Ascending aorta (tissue), 2 donors: ENCODE results near the gene IQCN. TPM values are rescaled to one million over a fixed set of nuclear protein-coding genes. Genes with fewer than 3 reads are reported as not detected.

Experiments used
- DNase-seq, 2 donors: peaks; one replicate each; pipeline ENCODE4 v3.0.0-alpha.2; 2019; ENCODE audit warnings: low spot score in 2 of 2
- H3K27ac ChIP-seq, 2 donors: fragments of 200-600 bp; sonication (generic); one replicate each; pipeline ENCODE4 v1.5.1; 2016 to 2017; ENCODE audit warnings: mild to moderate bottlenecking in 1 of 2
- H3K27me3 ChIP-seq: fragments of 200-600 bp; sonication (generic); one replicate; pipeline ENCODE4 v1.5.1; 2017
- H3K36me3 ChIP-seq, 2 donors: fragments of 200-600 bp; sonication (generic); one replicate each; pipeline ENCODE4 v1.5.1; 2016
- H3K4me1 ChIP-seq, 2 donors: fragments of 200-600 bp; sonication (generic); one replicate each; pipeline ENCODE4 v1.5.1; 2016 to 2017; ENCODE audit warnings: mild to moderate bottlenecking in 1 of 2
- H3K4me3 ChIP-seq, 2 donors: fragments of 200-600 bp; sonication (generic); one replicate each; pipeline ENCODE4 v1.5.1; 2016 to 2017; ENCODE audit warnings: mild to moderate bottlenecking in 1 of 2
- H3K9me3 ChIP-seq, 2 donors: fragments of 200-600 bp; sonication (generic); one replicate each; pipeline ENCODE4 v1.5.1; 2016
- intact Hi-C: fragments of 100-400 bp; cut with DNase I; formaldehyde crosslinking; loops from one replicate; pipeline ENCODE4 v1.15.1; 2023
- total RNA-seq: library from RNA; depleted of rRNA; stranded (reverse); fragments of >200 nt; gene quantifications from one replicate; pipeline ENCODE4 v1.1.0, GENCODE V29; 2016
- TF ChIP-seq, protein P1 (sequence below), 3 experiments: fragments of 200-600 bp in 2 of 3; fragments of 450-650 bp in 1 of 3; sonication (generic) in 2 of 3; IDR thresholded peaks; one replicate each; pipeline ENCODE4 v1.5.1; 2016 to 2019; ENCODE audit warnings: antibody characterized with exemption in 3 of 3, mild to moderate bottlenecking in 1 of 3, moderate library complexity in 1 of 3

IQCN gene
- total RNA-seq, 1 donor from 2014 or later, result 51.2 TPM

DNA sequence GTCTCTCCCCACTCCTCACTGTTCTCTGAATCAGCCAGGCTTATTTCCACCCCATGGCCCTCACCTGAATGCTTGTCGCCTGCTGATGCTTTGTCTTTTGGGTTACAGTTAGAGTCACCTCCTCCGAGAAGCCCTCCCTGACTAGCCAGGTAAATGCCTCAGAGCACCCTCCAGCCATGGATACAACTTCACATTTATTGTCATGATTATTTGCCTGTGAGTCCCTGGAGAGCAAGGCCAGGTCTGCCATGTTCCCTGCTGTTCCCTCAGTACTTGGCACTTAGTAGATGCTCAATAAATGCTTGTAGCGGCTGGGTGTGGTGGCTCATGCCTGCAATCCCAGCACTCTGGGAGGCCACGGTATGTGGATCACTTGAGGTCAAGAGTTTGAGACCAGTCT lies 44.3 kb downstream of the IQCN start:
- intact Hi-C loops, result no loop called here
- Histone ChIP-seq H3K4me1 (peaks cover 5 to 8% of the 10 kb centered on the region in 2 donors), H3K9me3 (peaks cover 8 to 13% of the 10 kb centered on the region in 2 donors), H3K4me3 (no peak overlapping the region), H3K36me3 (no peaks in the 10 kb centered on the region), H3K27me3 (peaks cover 16% of the 10 kb centered on the region), H3K27ac (no peak overlapping the region)
- TF ChIP-seq, protein P1, sequence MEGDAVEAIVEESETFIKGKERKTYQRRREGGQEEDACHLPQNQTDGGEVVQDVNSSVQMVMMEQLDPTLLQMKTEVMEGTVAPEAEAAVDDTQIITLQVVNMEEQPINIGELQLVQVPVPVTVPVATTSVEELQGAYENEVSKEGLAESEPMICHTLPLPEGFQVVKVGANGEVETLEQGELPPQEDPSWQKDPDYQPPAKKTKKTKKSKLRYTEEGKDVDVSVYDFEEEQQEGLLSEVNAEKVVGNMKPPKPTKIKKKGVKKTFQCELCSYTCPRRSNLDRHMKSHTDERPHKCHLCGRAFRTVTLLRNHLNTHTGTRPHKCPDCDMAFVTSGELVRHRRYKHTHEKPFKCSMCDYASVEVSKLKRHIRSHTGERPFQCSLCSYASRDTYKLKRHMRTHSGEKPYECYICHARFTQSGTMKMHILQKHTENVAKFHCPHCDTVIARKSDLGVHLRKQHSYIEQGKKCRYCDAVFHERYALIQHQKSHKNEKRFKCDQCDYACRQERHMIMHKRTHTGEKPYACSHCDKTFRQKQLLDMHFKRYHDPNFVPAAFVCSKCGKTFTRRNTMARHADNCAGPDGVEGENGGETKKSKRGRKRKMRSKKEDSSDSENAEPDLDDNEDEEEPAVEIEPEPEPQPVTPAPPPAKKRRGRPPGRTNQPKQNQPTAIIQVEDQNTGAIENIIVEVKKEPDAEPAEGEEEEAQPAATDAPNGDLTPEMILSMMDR (IDR thresholded peaks at IDR 0.05), result no peak
- no peak for DNase-seq

DNA sequence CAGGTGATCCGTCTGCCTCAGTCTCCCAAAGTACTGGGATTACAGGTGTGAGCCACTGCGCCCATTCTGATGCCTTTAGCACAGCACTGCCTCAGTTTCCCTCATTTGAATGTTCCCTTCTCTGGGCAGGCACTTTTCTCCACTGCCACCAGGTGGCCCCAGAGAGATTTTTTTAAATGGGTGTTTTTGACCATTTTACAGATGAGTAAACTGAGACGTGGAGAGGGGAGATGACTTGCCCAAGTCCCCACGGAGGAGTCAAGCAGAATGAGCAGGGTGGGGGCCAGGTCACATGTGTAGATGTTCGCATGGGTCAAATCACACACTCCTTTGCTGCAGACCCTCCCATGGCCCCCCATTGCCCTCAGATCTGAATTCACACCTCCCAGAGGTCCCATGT lies 44.8 kb downstream of the IQCN start:
- DNase-seq, result no peak
- H3K36me3 ChIP-seq, result no peaks in the 10 kb centered on the region
- peaks cover 7 to 12% of the 10 kb centered on the region in 2 donors for H3K4me1 ChIP-seq
- TF ChIP-seq, protein P1 (IDR thresholded peaks at IDR 0.05), result peak in 2 of 3 experiments; percentile 31 to 36
- H3K9me3 ChIP-seq, result peaks cover 8 to 13% of the 10 kb centered on the region in 2 donors
- peaks cover 16% of the 10 kb centered on the region for H3K27me3 ChIP-seq
- H3K4me3 ChIP-seq, result no peak overlapping the region
- H3K27ac ChIP-seq, result no peak overlapping the region
- intact Hi-C loops, result no loop called here

DNA sequence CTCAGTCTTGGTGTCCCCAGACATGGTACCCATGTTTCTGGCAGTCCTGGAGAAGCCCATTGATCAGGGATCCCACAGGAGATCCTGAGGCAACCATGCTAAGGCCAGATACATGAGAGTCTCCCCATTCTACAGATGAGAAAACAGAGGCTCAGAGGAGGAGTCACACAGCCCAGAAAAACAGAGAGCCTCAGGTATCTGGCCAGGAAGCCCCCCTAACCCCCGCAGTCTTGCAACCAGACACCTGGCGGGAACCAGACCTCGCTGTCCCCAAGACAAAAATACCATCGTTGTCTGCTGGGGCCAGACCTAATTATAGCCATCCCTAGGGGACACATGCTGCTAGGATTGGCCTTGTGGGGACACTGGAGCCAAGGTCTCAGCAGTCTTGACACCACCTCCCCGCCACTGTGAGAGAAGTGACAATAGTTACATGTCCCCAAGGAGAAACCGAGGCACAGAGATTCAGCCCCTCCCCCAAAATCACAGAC lies 46.4 kb downstream of the IQCN start:
- H3K4me1 ChIP-seq, result peaks cover 7 to 15% of the 10 kb centered on the region in 2 donors
- peaks cover 16% of the 10 kb centered on the region for H3K27me3 ChIP-seq

DNA sequence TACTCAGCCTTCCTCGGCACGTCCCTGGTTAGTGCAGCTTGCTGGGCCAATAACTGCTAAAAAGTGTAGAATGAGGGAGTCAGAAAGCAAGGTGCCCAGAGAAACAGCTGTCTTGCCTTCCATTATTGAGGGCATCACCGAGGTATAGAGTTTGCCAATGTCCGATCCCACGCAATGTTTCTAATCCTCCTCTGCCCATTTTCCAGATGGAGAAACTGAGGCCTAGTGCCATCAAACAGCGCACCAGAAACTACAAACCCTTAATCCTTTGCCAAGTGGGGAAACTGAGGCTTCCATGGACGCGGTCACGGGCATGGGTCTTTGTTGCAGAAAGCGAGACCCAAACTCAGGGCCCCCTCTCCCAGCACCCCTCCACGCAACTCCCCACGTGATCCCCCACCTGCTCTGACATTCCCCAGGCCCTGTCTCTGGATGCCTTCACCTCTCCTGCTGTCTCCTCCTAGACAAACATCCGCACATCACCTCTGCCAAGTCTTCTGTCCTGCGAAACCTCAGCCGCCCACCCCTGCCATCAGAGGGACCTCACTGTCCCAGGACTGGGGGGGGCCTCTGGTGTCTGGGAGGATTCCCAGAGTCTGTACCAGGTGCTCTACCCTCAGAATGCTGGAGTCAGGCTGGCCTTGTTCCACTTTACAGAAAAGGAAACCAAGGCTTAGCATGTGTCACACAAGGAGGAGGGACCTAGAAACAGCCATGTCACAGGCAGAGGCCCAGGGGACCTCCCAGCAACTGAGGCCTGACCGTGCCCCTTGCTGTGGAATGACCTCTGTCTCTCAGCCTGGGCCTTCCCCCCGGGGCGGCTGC lies 47.1 kb downstream of the IQCN start:
- DNase-seq, result no peak
- no peak overlapping the region for H3K4me3 ChIP-seq
- H3K27ac ChIP-seq, result no peak overlapping the region
- intact Hi-C loops, result no loop called here
- TF ChIP-seq, protein P1 (IDR thresholded peaks at IDR 0.05), result no peak
- peaks cover 7 to 15% of the 10 kb centered on the region in 2 donors for H3K4me1 ChIP-seq
- H3K27me3 ChIP-seq, result peaks cover 16% of the 10 kb centered on the region
- no peaks in the 10 kb centered on the region for H3K9me3 ChIP-seq
- no peaks in the 10 kb centered on the region for H3K36me3 ChIP-seq

More for the DNA sequence above, 46.4 kb downstream of the IQCN start:
- Histone ChIP-seq H3K36me3 (no peaks in the 10 kb centered on the region), H3K27ac (no peak overlapping the region), H3K9me3 (peaks cover 1 to 3% of the 10 kb centered on the region in 2 donors), H3K4me3 (no peak overlapping the region)
- intact Hi-C loops, result no loop called here
- no peak for DNase-seq
- TF ChIP-seq, protein P1 (IDR thresholded peaks at IDR 0.05), result no peak

DNA sequence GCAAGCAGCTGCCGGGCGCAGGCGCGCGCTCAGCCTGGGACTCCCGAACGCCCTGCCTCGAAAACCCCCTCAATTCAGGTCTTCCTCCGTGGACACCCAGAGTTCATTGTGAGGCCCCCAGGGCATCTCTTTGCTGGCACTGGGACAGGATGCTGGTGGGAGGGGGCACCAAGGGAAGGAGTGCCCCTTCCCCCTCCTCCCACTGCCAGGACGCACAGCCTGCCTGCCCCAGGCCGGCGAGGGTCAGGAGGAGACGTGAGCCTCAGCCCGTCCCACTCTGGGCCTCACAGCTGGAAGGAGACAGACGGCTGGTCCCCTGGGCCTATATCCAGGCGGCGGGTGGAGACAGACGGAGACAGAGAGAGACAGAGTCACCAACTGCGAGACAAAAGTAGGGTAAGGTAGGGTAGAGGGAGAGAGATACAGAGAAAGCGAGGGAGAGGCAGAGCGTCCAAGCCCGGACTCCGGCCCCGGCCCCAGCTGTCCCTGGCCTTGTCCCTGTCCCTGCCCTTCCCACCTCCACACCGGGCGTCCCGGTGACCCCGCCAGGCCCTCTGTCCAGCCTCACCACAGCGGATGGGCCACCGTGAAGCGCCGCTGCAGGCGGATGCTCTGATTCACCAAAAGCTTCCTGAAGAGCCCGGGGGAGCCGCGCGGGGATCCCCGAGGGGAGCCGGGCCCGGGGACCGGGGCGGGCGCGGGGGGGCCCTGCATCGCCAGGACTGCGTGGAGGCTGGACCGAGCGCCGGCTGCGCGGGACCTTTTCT lies 48.4 kb downstream of the IQCN start, which contains the start of gene PDE4C:
PDE4C (minus strand) TSS at position 737 of the 767 bp plus-strand sequence; CDS start at position 714, 23 bp downstream.
- TF ChIP-seq, protein P1 (IDR thresholded peaks at IDR 0.05), result no peak
- intact Hi-C loops, result loop anchor here (2.0 kb wide), 1 partner anchor 21 kb away; the partner anchor contains the start of gene RAB3A
- peaks cover 16% of the 10 kb centered on the region for H3K27me3 ChIP-seq
- no peak within 1 kb of the TSS for H3K27ac ChIP-seq
- no peaks in the 10 kb centered on the region for H3K9me3 ChIP-seq
- peaks cover 7 to 15% of the 10 kb centered on the region in 2 donors for H3K4me1 ChIP-seq
- no peak for DNase-seq
- H3K4me3 ChIP-seq, result peak within 1 kb of the TSS in 1 of 2 donors; percentile 54
- H3K36me3 ChIP-seq, result no peaks in the 10 kb centered on the region
